HepG2 (cell line): ENCODE data around the gene CNN3. TPM values are rescaled to one million over a fixed set of nuclear protein-coding genes. Genes with fewer than 3 reads are reported as not detected.

ENCODE experiments used
- CBX2 ChIP-seq, 2 experiments: fragments of 200-600 bp in 1 of 2; sonication (generic); formaldehyde crosslinking in 1 of 2; IDR thresholded peaks; 2 replicates each; pipeline versions ENCODE4 v1.7.0 to v1.8.1; 2018 to 2022; ENCODE audit warnings: low read depth in 2 of 2, low read length in 1 of 2, mild to moderate bottlenecking in 1 of 2, missing genetic modification reagents in 1 of 2
- EP300 ChIP-seq, 3 experiments: sonication (generic) in 1 of 3; formaldehyde crosslinking in 1 of 3; IDR thresholded peaks; 2 replicates each; pipeline versions ENCODE4 v1.5.1 to v1.6.1; 2011 to 2020; ENCODE audit warnings: low read depth in 2 of 3, low read length in 2 of 3, borderline replicate concordance in 1 of 3, improper control_type of control experiment in 1 of 3, mild to moderate bottlenecking in 1 of 3, missing genetic modification reagents in 1 of 3, moderate library complexity in 1 of 3
- ERF ChIP-seq: IDR thresholded peaks from 2 replicates; pipeline ENCODE4 v1.6.1; 2018; ENCODE audit warnings: missing biosample characterization, missing genetic modification reagents
- KDM4B ChIP-seq: sonication (generic); formaldehyde crosslinking; IDR thresholded peaks from 2 replicates; pipeline ENCODE4 v1.4.0; 2020; ENCODE audit warnings: missing genetic modification reagents
- KLF6 ChIP-seq: IDR thresholded peaks from 2 replicates; pipeline ENCODE4 v1.8.0; 2016; ENCODE audit warnings: missing biosample characterization, missing genetic modification reagents
- MIXL1 ChIP-seq: IDR thresholded peaks from 2 replicates; pipeline ENCODE4 v1.6.1; 2016
- NR2F6 ChIP-seq, 2 experiments: IDR thresholded peaks; 2 replicates each; pipeline ENCODE4 v1.6.1; 2016; ENCODE audit warnings: antibody characterized with exemption in 1 of 2, mild to moderate bottlenecking in 1 of 2
- RARA ChIP-seq: IDR thresholded peaks from 2 replicates; pipeline ENCODE4 v1.6.1; 2016; ENCODE audit warnings: missing genetic modification reagents, missing compliant biosample characterization
- RARG ChIP-seq: sonication (generic); formaldehyde crosslinking; IDR thresholded peaks from 2 replicates; pipeline ENCODE4 v1.4.0; 2020; ENCODE audit warnings: low read depth, mild to moderate bottlenecking, missing genetic modification reagents
- TBX2 ChIP-seq: sonication (generic); formaldehyde crosslinking; IDR thresholded peaks from 2 replicates; pipeline ENCODE4 v1.5.0; 2020; ENCODE audit warnings: missing genetic modification reagents, mild to moderate bottlenecking, borderline replicate concordance
- ZHX2 ChIP-seq, 2 experiments: sonication (generic) in 1 of 2; formaldehyde crosslinking in 1 of 2; IDR thresholded peaks; 2 replicates each; pipeline versions ENCODE4 v1.6.1 to v1.9.0; 2014 to 2022; ENCODE audit warnings: antibody characterized with exemption in 1 of 2, borderline replicate concordance in 1 of 2, inconsistent platforms in 1 of 2, low read depth in 1 of 2, missing genetic modification reagents in 1 of 2
- ZNF407 ChIP-seq: sonication (generic); formaldehyde crosslinking; IDR thresholded peaks from one replicate; pipeline ENCODE4 v1.5.1; 2020; ENCODE audit warnings: mild to moderate bottlenecking, missing genetic modification reagents; ENCODE audit errors: not compliant biosample characterization
- polyA plus RNA-seq, 8 experiments: library from polyadenylated mRNA; depleted of rRNA in 3 of 8; stranded (reverse) in 7 of 8; unstranded in 1 of 8; fragments of >200 nt; fragmentation: Illumina TruSeq in 4 of 8; extraction: Trizol in 4 of 8; gene quantifications; 2 replicates each; pipeline versions ENCODE4 v1.2.1 to v1.2.3, GENCODE V29; 2011 to 2016; ENCODE audit warnings: low read depth in 4 of 8, missing spikeins in 1 of 8, mixed read lengths in 1 of 8; ENCODE audit not compliant: insufficient read depth in 1 of 8
- total RNA-seq, 5 experiments: library from RNA; depleted of rRNA; stranded (reverse); fragments of >200 nt; fragmentation: Illumina TruSeq; extraction: Trizol; gene quantifications; 2 replicates each; pipeline ENCODE4 v1.2.3, GENCODE V29; 2016; ENCODE audit warnings: low read depth in 1 of 5

Gene CNN3
- total and polyA plus RNA-seq, 2 of the 13 experiments (the other 11 are each of a cell fraction or from before 2014, with no cell fraction given), result 113 to 223 TPM

- TF ChIP-seq ZNF407 (CRISPR knock-in tag), result no peak
- peak; percentile 75 for TF ChIP-seq RARA (CRISPR knock-in tag)
- TF ChIP-seq NR2F6 (IDR thresholded peaks at IDR 0.05), result peak; percentile 99
- TF ChIP-seq NR2F6 (CRISPR knock-in tag; IDR thresholded peaks at IDR 0.05), result peak; percentile 96
- TF ChIP-seq KLF6 (CRISPR knock-in tag), result no peak
- TF ChIP-seq ERF (CRISPR knock-in tag), result 0 out of 2 replicates have a peak, but pooled peaks have one; percentile 18
- TF ChIP-seq ZHX2 (IDR thresholded peaks at IDR 0.05; ENCODE audit: low read depth), result 0 out of 2 replicates have a peak, but pooled peaks have one; percentile 21
- TF ChIP-seq ZHX2 (CRISPR knock-in tag; IDR thresholded peaks at IDR 0.05; ENCODE audit: borderline replicate concordance), result no peak
- no peak for TF ChIP-seq KDM4B
- TF ChIP-seq TBX2 (CRISPR knock-in tag), result peak; percentile 54
- TF ChIP-seq EP300 (IDR thresholded peaks at IDR 0.05; ENCODE audit: low read depth in 2 of 2, low read length in 2 of 2), result peak in 1 of 2 experiments; percentile 75; a peak in 2 of 4 replicates
- no peak for TF ChIP-seq EP300 (CRISPR knock-in tag; IDR thresholded peaks at IDR 0.05; ENCODE audit: borderline replicate concordance)
- no peak for TF ChIP-seq RARG (CRISPR knock-in tag)
- peak; percentile 69; the same call in 1 of the 2 replicates for TF ChIP-seq MIXL1
- TF ChIP-seq CBX2 (IDR thresholded peaks at IDR 0.05; ENCODE audit: low read depth, low read length), result no peak
- no peak for TF ChIP-seq CBX2 (CRISPR knock-in tag; IDR thresholded peaks at IDR 0.05; ENCODE audit: low read depth)
Measured at GRCh38 chr1:94961582-94961981, 34.7 kb upstream of the CNN3 start (continued).
